IMR-90 (cell line): ENCODE measurements around the gene SMIM26. TPM values are rescaled to one million over a fixed set of nuclear protein-coding genes. Genes with fewer than 3 reads are reported as not detected.

Experiments
- ATAC-seq: fragments of 200-7000 bp; cut with Tn5 transposase; 2 replicates; pipeline ENCODE4 v1.9.1; 2020; ENCODE audit warnings: low read depth, mild to moderate bottlenecking, moderate library complexity
- BruUV-seq: library from RNA; stranded (reverse); fragments of 400-500 nt; replicated peaks from 2 replicates; lab custom pipeline; 2021; lab: Mats Ljungman, UMichigan
- CTCF ChIA-PET: fragments of 300-600 bp; formaldehyde crosslinking; extraction: SDS; loops from one replicate; lab custom pipeline; 2021; ENCODE audit warnings: antibody characterized with exemption; lab: Yijun Ruan, JAX
- POLR2A ChIA-PET: fragments of 300-600 bp; sonication (Branson Sonifier 250); formaldehyde crosslinking; loops from one replicate; lab custom pipeline; 2022; ENCODE audit warnings: antibody characterized with exemption; ENCODE audit not compliant: unreplicated experiment; lab: Charles Lee
- DNase-seq: peaks from one replicate; pipeline ENCODE4 v3.0.0; 2013
- H2AFZ ChIP-seq: replicated peaks from 2 replicates; pipeline ENCODE3; 2013; ENCODE audit warnings: low read length, mild to moderate bottlenecking; ENCODE audit not compliant: poor library complexity
- H2AK5ac ChIP-seq: 2 replicates; pipeline ENCODE4 v1.6.1; 2013; ENCODE audit warnings: low read depth, low read length, inconsistent platforms
- H2AK9ac ChIP-seq: replicated peaks from 2 replicates; pipeline ENCODE3; 2013; ENCODE audit warnings: mild to moderate bottlenecking, low read depth, low read length, moderate library complexity; ENCODE audit not compliant: poor library complexity
- H2BK120ac ChIP-seq: 2 replicates; pipeline ENCODE4 v1.6.1; 2013; ENCODE audit warnings: low read depth, low read length, inconsistent platforms
- H2BK15ac ChIP-seq: 3 replicates; pipeline ENCODE4 v1.6.1; 2013; ENCODE audit warnings: low read depth, low read length, inconsistent platforms
- H2BK20ac ChIP-seq: 2 replicates; pipeline ENCODE4 v1.6.1; 2013; ENCODE audit warnings: low read depth, mild to moderate bottlenecking, inconsistent platforms, low read length, moderate library complexity
- H2BK5ac ChIP-seq: 2 replicates; pipeline ENCODE4 v1.6.1; 2013; ENCODE audit warnings: mild to moderate bottlenecking, low read depth, low read length, inconsistent platforms; ENCODE audit not compliant: poor library complexity, severe bottlenecking
- H3K14ac ChIP-seq: replicated peaks from 2 replicates; pipeline ENCODE4 v1.6.1; 2013; ENCODE audit warnings: low read depth, low read length, inconsistent platforms
- H3K18ac ChIP-seq: 2 replicates; pipeline ENCODE4 v1.6.1; 2013; ENCODE audit warnings: low read depth, low read length, control low read depth
- H3K23ac ChIP-seq: 2 replicates; pipeline ENCODE4 v1.6.1; 2013; ENCODE audit warnings: low read depth, low read length, inconsistent platforms
- H3K27ac ChIP-seq: 2 replicates; pipeline ENCODE4 v1.5.1; 2013; ENCODE audit warnings: mild to moderate bottlenecking, control low read depth, low read length; ENCODE audit not compliant: insufficient read depth
- H3K27me3 ChIP-seq: 2 replicates; pipeline ENCODE4 v1.6.1; 2013; ENCODE audit warnings: low read length; ENCODE audit not compliant: control insufficient read depth, insufficient read depth
- H3K36me3 ChIP-seq: 2 replicates; pipeline ENCODE4 v1.6.1; 2013; ENCODE audit warnings: low read length, mixed read lengths; ENCODE audit not compliant: control insufficient read depth, insufficient read depth
- H3K4ac ChIP-seq: 2 replicates; pipeline ENCODE4 v1.6.1; 2013; ENCODE audit warnings: low read depth, low read length, inconsistent platforms
- H3K4me1 ChIP-seq: 2 replicates; pipeline ENCODE4 v1.6.1; 2013; ENCODE audit warnings: low read length, mixed read lengths; ENCODE audit not compliant: control insufficient read depth, insufficient read depth
- H3K4me2 ChIP-seq: 2 replicates; pipeline ENCODE4 v1.6.1; 2013; ENCODE audit warnings: low read depth, mild to moderate bottlenecking, control low read depth, low read length, moderate library complexity
- H3K4me3 ChIP-seq: 2 replicates; pipeline ENCODE4 v1.5.1; 2013; ENCODE audit warnings: low read depth, mild to moderate bottlenecking, control low read depth, low read length, moderate library complexity; ENCODE audit not compliant: insufficient read depth
- H3K56ac ChIP-seq: 2 replicates; pipeline ENCODE4 v1.6.1; 2013; ENCODE audit warnings: low read length, inconsistent platforms; ENCODE audit not compliant: insufficient read depth; ENCODE audit errors: extremely low read depth
- H3K79me1 ChIP-seq, 2 experiments: 2 replicates each; pipeline ENCODE4 v1.6.1; 2013; ENCODE audit warnings: low read length in 2 of 2, inconsistent platforms in 1 of 2, low read depth in 1 of 2
- H3K9ac ChIP-seq: 2 replicates; pipeline ENCODE4 v1.6.1; 2013; ENCODE audit warnings: low read depth, low read length, control low read depth
- H3K9me1 ChIP-seq: 2 replicates; pipeline ENCODE4 v1.6.1; 2013; ENCODE audit warnings: low read length, inconsistent platforms; ENCODE audit not compliant: insufficient read depth
- H3K9me3 ChIP-seq: 2 replicates; pipeline ENCODE4 v1.6.1; 2013; ENCODE audit warnings: low read length; ENCODE audit not compliant: control insufficient read depth, insufficient read depth
- H4K20me1 ChIP-seq: 2 replicates; pipeline ENCODE4 v1.6.1; 2013; ENCODE audit warnings: low read length, inconsistent platforms; ENCODE audit not compliant: insufficient read depth
- H4K5ac ChIP-seq: 2 replicates; pipeline ENCODE4 v1.6.1; 2013; ENCODE audit warnings: mild to moderate bottlenecking, low read depth, low read length, control low read depth
- H4K8ac ChIP-seq, 2 experiments: 2 replicates each; pipeline ENCODE4 v1.6.1; 2013; ENCODE audit warnings: low read depth in 2 of 2, low read length in 2 of 2, control low read depth in 1 of 2, inconsistent platforms in 1 of 2
- H4K91ac ChIP-seq: 2 replicates; pipeline ENCODE4 v1.6.1; 2013; ENCODE audit warnings: low read depth, low read length, inconsistent platforms; ENCODE audit not compliant: insufficient read depth
- BHLHE40 ChIP-seq: fragments of 150-350 bp; IDR thresholded peaks from 2 replicates; pipeline ENCODE4 v1.6.1; 2016; ENCODE audit warnings: mild to moderate bottlenecking, low read depth, low read length
- CEBPB ChIP-seq: IDR thresholded peaks from 2 replicates; pipeline ENCODE4 v1.6.1; 2012; ENCODE audit warnings: low read depth, low read length, improper control_type of control experiment
- CHD1 ChIP-seq: IDR thresholded peaks from 2 replicates; pipeline ENCODE4 v1.6.1; 2012; ENCODE audit warnings: low read depth, low read length, improper control_type of control experiment
- CTCF ChIP-seq: conservative IDR thresholded peaks from 2 replicates; pipeline ENCODE4 v1.5.1; 2012; ENCODE audit warnings: mild to moderate bottlenecking, low read depth, low read length, improper control_type of control experiment
- ELK1 ChIP-seq: fragments of 150-350 bp; IDR thresholded peaks from 2 replicates; pipeline ENCODE4 v1.6.1; 2016; ENCODE audit warnings: low read depth, mild to moderate bottlenecking, low read length, moderate library complexity, borderline replicate concordance
- FOS ChIP-seq: fragments of 150-350 bp; IDR thresholded peaks from 2 replicates; pipeline ENCODE4 v1.6.1; 2016; ENCODE audit warnings: low read depth, low read length
- MAFK ChIP-seq: IDR thresholded peaks from 2 replicates; pipeline ENCODE4 v1.6.1; 2012; ENCODE audit warnings: low read depth, low read length, improper control_type of control experiment
- MAZ ChIP-seq: IDR thresholded peaks from 2 replicates; pipeline ENCODE4 v1.6.1; 2012; ENCODE audit warnings: low read depth, mild to moderate bottlenecking, low read length, improper control_type of control experiment, moderate library complexity, borderline replicate concordance
- MXI1 ChIP-seq: IDR thresholded peaks from 2 replicates; pipeline ENCODE4 v1.6.1; 2012; ENCODE audit warnings: low read depth, mild to moderate bottlenecking, low read length, moderate library complexity, borderline replicate concordance
- NFE2L2 ChIP-seq: fragments of 150-350 bp; IDR thresholded peaks from 2 replicates; pipeline ENCODE4 v1.6.1; 2016; ENCODE audit warnings: low read depth, mild to moderate bottlenecking, low read length
- POLR2A ChIP-seq: IDR thresholded peaks from 2 replicates; pipeline ENCODE4 v1.6.1; 2012; ENCODE audit warnings: mild to moderate bottlenecking, low read depth, low read length
- RAD21 ChIP-seq: IDR thresholded peaks from 2 replicates; pipeline ENCODE4 v1.6.1; 2012; ENCODE audit warnings: low read length, improper control_type of control experiment
- RCOR1 ChIP-seq: IDR thresholded peaks from 2 replicates; pipeline ENCODE4 v1.6.1; 2012; ENCODE audit warnings: mild to moderate bottlenecking, low read length, improper control_type of control experiment; ENCODE audit not compliant: insufficient replicate concordance
- RFX5 ChIP-seq: IDR thresholded peaks from 2 replicates; pipeline ENCODE4 v1.8.0; 2012; ENCODE audit warnings: low read depth, mild to moderate bottlenecking, low read length, moderate library complexity
- SMC3 ChIP-seq: fragments of 150-350 bp; IDR thresholded peaks from 2 replicates; pipeline ENCODE4 v1.6.1; 2016; ENCODE audit warnings: low read depth, mild to moderate bottlenecking, antibody characterized with exemption, low read length, moderate library complexity
- USF2 ChIP-seq: fragments of 150-350 bp; IDR thresholded peaks from 2 replicates; pipeline ENCODE4 v1.6.1; 2017; ENCODE audit warnings: mild to moderate bottlenecking, antibody characterized with exemption, low read length, low read depth
- WGBS, 2 experiments: methylation state at CpG; one replicate each; pipeline versions ENCODE4 v1.1.5 to v1.1.7; 2013; ENCODE audit warnings: missing lambda C conversion rate in 2 of 2; ENCODE audit not compliant: insufficient read length in 1 of 2; ENCODE audit errors: extremely low coverage in 2 of 2; 5-methylcytosine and 5-hydroxymethylcytosine counted together
- dilution Hi-C: fragments of 300-500 bp; cut with HindIII; formaldehyde crosslinking; loops from one replicate; pipeline ENCODE4 v1.14.3; 2018; ENCODE audit warnings: low sequenced_read_pairs; ENCODE audit not compliant: unreplicated experiment
- in situ Hi-C: fragments of 300-500 bp; cut with MboI; formaldehyde crosslinking; loops from 3 replicates; pipeline ENCODE4 v1.14.3; 2019; ENCODE audit warnings: low sequenced_read_pairs, inconsistent platforms, mixed read lengths
- intact Hi-C: fragments of 100-400 bp; cut with micrococcal nuclease; formaldehyde crosslinking; loops from 2 replicates; pipeline ENCODE4 v1.10.0; 2022
- polyA plus RNA-seq, 3 experiments: library from polyadenylated mRNA; depleted of rRNA; stranded (reverse); fragments of >200 nt; gene quantifications; 2 replicates each; pipeline ENCODE4 v1.2.3, GENCODE V29; 2012; ENCODE audit warnings: low replicate concordance in 1 of 3
- total RNA-seq: library from RNA; depleted of rRNA; stranded (reverse); fragments of >200 nt; gene quantifications from 2 replicates; pipeline ENCODE4 v1.2.3, GENCODE V29; 2012

Gene SMIM26
- total and polyA plus RNA-seq, 2 of the 4 experiments (the other 2 are of a cell fraction): 42.8 to 45.7 TPM

GRCh38 chr20:18548465-18548864 lies 18.8 kb upstream of the SMIM26 start:
- H2AFZ ChIP-seq: no peak overlapping the region
- H2BK5ac ChIP-seq: no peak overlapping the region
- H3K4me1 ChIP-seq: no peaks in the 10 kb centered on the region
- H4K20me1 ChIP-seq: no peaks in the 10 kb centered on the region; the same call in 1 of the 2 replicates
- no peak overlapping the region for H2BK120ac ChIP-seq
- ATAC-seq (no peak), DNase-seq (no peak)
- no peak overlapping the region for H2AK5ac ChIP-seq
- ChIA-PET CTCF (no interaction called here), POLR2A (no interaction called here)
- dilution Hi-C loops: no loop called here
- no peak overlapping the region for H3K4me3 ChIP-seq
- H4K91ac ChIP-seq: no peak overlapping the region
- H3K4ac ChIP-seq: no peak overlapping the region
- H2BK15ac ChIP-seq: no peak overlapping the region
- H3K9me1 ChIP-seq: no peaks in the 10 kb centered on the region; the same call in 1 of the 2 replicates
- H3K9me3 ChIP-seq: no peaks in the 10 kb centered on the region
- in situ Hi-C loops: loop anchor here (25.0 kb wide), 2 partner anchors 89 to 1489 kb away; no protein-coding TSS in a partner anchor
- no CpG with 5 or more reads among the region's 3 CpGs for WGBS, 2 experiments
- no peak overlapping the region for H3K9ac ChIP-seq
- no TSS peak for BruUV-seq
- no peak overlapping the region for H4K8ac ChIP-seq
- H2AK9ac ChIP-seq: no peak overlapping the region
- no peak overlapping the region for H3K4me2 ChIP-seq
- no peak overlapping the region for H3K23ac ChIP-seq
- no peak overlapping the region for H4K5ac ChIP-seq
- TF ChIP-seq USF2 (no peak), CHD1 (no peak), RAD21 (no peak), MAZ (no peak), MAFK (no peak), ELK1 (no peak), FOS (no peak), SMC3 (no peak), RFX5 (no peak), MXI1 (no peak), BHLHE40 (no peak), RCOR1 (no peak), POLR2A (no peak), CTCF (no peak), CEBPB (no peak), NFE2L2 (no peak)
- intact Hi-C loops: no loop called here
- no peaks in the 10 kb centered on the region for H3K27me3 ChIP-seq
- no peak overlapping the region for H3K14ac ChIP-seq
- H3K79me1 ChIP-seq: no peaks in the 10 kb centered on the region
- no peak overlapping the region for H3K56ac ChIP-seq
- H3K27ac ChIP-seq: no peak overlapping the region
- H3K36me3 ChIP-seq: peaks cover 42% of the 10 kb centered on the region
- H2BK20ac ChIP-seq: no peak overlapping the region
- H3K18ac ChIP-seq: no peak overlapping the region
